Neural progenitor cell (in vitro differentiated cells): ENCODE data around the gene NLK.

Experiments
- CTCF ChIP-seq: fragments of 200-600 bp; sonication (generic); IDR thresholded peaks from 2 replicates; pipeline ENCODE4 v1.5.1; 2017; ENCODE audit warnings: antibody characterized with exemption, mild to moderate bottlenecking
- EZH2 ChIP-seq: fragments of 200-600 bp; sonication (generic); IDR thresholded peaks from 2 replicates; pipeline ENCODE4 v1.6.1; 2017; ENCODE audit warnings: antibody characterized with exemption, mild to moderate bottlenecking, moderate library complexity
- EZH2phosphoT487 ChIP-seq: fragments of 200-600 bp; sonication (generic); IDR thresholded peaks from 2 replicates; pipeline ENCODE4 v1.6.1; 2017; ENCODE audit warnings: antibody characterized with exemption

GRCh38 chr17:28092088-28092487 is 49.6 kb downstream of the NLK start:
- TF ChIP-seq CTCF (no peak), EZH2 (no peak), EZH2phosphoT487 (no peak)
